HG03521 (cell line): ENCODE measurements around the gene ACRBP.
"Not testable (repeated sequence)": the region's sequence is repeated elsewhere in the genome, so short reads cannot be mapped to it uniquely, and the experiment has no call there.

Experiments used
- ATAC-seq: cut with Tn5 transposase; IDR thresholded peaks from one replicate; pipeline ENCODE4 v1.9.1; 2021; ENCODE audit warnings: mild to moderate bottlenecking, moderate library complexity; ENCODE audit not compliant: unreplicated experiment

Gene ACRBP

DNA sequence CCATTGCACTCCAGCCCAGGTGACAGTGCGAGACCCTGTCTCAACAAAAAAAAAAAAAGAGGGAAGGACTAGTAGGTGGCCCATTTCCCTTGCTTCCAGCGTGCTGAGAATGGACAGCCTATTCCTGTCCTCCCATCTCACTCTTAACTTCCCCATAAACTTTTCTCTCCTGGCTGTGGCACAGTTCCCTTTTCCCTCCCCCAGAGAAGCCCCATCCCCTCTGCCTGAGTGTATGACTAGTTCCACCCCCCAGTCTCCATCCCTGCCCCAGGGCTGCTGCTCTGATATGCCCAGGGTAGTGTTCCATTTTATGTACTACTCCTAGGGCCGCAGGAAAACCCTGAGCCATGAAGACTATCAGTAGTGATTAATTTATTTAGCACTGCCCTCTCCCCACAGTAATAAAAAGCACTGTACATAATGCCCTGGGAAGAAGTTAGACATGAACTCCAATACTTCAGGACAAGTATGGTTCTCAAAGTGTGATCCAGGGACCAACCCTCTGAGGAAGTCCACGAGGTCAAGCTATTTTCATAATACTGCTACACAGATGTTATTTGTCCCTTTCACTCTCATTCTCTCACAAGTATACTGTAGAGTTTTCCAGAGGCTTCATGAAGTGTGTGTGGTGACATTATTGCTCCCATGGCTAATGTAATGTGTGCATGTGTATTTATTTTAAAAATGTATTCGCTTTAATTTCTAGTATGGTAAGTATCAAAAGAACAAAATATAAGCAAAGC is 28.6 kb downstream of the ACRBP start:
- ATAC-seq, result no peak

DNA sequence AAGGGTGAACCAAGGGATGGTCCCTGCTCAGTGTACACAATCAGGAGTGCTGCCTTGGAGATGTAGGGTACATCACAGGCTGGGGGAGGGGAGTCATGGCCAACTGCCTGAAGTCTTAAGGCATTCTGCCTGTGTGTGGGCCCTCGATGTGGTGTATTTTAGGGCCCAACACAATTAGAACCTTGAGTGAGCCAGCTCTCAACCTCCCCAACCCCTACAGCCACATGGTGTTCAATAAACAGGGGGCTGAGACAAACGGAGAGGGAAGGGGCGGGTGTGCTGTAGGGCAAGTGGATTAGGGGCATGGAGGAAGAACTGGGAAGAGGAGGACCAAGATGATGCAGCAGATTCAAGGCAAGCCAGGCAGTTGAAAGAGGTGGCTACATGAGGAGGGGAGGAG is 31.4 kb downstream of the ACRBP start:
- no peak for ATAC-seq

- no peak for ATAC-seq
Measured at GRCh38 chr12:6614513-6615172, 32.6 kb downstream of the ACRBP start.

GRCh38 chr12:6613776-6614512 is 33.3 kb downstream of the ACRBP start:
- ATAC-seq, result no peak

DNA sequence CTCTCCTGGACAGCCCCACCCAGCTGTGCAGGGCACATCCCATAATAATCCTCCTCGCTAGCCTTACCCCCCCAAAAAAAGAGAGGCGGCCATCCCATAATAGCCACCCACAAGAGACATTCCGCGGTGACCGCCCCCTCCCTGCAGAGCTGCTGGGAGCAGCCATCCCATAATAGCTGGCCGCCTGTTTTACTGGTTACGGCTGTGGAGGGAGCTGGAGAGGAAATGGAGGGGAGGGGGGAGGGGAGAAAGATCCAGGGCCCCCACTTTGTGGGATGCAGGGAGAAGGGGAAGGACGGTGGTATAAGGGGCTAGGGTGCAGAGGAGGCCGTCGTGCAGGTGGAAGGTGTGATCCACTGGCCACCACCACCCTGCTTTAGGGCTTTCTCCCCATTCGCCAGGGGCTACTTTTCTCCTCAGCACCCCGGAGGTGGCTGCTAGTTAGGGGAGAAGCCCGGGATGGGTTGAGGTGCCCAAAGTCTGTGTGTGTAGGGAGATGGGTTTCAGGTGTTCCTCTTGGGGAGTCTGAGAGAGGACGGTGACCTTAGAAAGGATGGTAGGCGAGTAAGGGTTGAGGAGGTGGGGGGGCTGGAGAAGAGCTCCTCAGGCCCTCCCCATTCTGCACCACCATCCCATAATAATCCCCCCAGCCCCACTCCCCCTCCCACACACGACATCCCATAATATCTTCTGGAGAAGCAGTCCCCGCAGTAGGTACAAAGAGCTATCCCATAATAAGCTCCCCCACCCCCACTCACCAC is 34.0 kb downstream of the ACRBP start:
- no peak for ATAC-seq

DNA sequence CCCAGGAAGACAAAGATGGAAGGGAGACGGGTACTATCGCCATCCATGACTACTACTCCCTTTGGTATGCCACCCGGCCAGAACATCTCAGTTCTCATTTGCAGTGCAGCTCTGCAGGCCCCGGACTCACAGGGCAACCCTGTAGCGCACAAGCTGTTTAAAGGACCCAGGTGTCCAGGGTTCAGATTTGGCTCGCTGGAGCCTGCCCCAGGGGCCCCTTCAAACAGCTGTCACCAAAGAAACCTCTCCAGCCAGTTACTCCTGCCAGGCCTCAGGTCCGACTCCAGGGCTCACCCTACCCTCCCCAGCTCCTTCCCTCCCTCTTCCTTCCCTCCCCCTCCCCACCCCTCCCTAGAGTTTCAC is 34.6 kb downstream of the ACRBP start:
- ATAC-seq, result no peak

GRCh38 chr12:6612247-6612646 is 35.0 kb downstream of the ACRBP start:
- ATAC-seq, result no peak

- ATAC-seq, result no peak
Measured at GRCh38 chr12:6608592-6609281, 38.5 kb downstream of the ACRBP start.

- ATAC-seq, result peak; percentile 29
Measured at GRCh38 chr12:6607751-6608591, 39.3 kb downstream of the ACRBP start.

DNA sequence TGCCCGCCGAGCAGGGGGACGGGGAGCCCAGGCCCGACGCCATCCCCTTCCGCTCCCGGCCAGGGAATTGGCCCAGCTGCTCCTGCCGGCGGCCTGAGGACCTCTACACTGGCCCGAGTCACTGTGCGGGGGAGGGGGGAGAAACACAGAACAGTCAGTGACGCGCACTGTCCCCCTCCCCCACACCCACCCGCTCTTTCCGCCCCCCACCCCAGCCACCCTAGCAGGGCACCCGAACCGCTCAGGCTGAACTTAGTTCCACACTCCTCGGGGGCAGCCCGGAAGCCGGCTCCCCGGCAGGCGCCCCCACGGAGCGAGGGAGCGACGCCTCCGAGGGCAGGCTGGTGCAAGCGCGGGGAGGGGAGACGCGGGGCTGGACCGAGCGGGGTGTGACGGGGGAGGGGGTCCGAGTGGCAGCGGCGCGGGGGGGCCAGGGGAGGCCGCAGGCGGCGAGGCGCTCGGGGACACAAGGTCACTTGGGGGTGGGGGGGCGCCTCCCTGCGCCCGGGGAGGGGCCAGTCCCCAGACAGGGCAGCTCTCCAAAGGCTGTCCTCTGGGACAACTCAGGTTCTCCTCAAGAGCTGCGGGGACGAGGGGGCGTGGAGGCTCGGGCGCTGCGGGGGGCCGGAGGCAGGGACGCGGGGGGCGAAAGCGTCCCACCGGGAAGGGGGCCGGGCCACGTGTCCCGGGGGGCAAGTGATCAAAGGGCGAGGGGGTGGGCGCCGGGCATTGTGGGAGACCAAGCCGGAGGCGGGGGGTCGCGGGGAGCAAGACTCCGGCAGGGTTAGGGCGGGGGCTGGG is 40.7 kb downstream of the ACRBP start:
- ATAC-seq, result no peak

- no peak for ATAC-seq
Measured at GRCh38 chr12:6605421-6606330, 41.6 kb downstream of the ACRBP start.

- ATAC-seq, result no peak
Measured at GRCh38 chr12:6604259-6605029, 42.8 kb downstream of the ACRBP start.

DNA sequence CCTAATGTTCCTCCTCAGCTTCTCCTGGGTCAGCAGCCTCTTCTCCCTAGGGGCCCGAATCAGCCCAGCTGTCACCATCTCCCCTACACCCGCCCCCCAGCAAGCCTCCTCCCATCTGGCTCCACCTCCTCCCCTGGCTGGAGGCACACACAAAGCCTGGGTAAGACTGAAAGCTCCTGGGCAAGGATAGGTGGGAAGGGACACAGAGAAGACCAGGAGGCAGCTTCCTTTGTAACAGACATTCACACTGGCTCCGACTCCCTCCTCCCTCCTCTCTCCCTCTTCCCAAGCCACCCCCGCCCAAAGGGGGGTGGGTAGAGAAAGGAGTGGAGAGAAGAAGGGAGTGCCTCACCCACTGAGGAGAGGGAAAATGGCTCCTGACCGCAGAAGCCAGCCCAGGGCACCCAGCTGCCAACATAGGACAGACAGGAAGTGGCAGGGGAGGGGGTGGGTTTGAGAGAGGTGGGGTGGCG is 44.1 kb downstream of the ACRBP start:
- ATAC-seq, result no peak

DNA sequence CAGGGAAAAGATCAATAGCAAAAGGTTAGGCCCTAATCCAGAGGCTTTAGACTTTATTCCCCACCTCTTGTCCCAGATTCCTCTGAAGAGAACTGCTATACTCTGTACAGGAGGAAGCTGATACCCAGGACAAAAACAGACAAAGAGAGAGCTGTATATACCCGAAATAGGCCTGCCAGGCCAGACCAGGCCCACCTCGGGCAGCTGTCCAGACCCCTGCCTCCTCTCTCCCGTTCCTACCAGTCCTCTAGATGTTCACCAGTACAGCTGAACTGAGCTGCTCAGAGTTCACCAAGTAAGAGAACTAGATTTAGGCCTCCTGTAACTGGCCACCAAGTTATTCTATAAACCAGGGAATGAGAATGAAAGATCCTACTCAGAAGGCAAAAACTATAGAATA is 44.7 kb downstream of the ACRBP start:
- ATAC-seq, result no peak

DNA sequence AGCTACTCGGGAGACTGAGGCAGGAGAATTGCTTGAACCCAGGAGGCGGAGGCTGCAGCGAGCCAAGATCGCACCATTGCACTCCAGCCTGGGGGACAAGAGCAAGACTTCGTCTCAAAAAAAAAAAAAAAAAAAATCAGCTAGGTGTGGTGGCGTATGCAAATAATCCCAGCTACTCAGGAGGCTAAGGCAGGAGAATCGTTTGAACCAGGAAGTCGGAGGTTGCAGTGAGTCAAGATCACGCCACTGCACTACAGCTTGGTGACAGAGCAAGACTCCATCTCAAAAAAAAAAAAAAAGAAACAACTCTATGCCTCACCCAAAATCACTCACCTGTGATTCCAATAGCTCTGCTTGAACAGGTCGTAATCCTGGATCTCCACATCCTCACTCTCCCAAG is 51.6 kb downstream of the ACRBP start:
- ATAC-seq, result not testable (repeated sequence)

DNA sequence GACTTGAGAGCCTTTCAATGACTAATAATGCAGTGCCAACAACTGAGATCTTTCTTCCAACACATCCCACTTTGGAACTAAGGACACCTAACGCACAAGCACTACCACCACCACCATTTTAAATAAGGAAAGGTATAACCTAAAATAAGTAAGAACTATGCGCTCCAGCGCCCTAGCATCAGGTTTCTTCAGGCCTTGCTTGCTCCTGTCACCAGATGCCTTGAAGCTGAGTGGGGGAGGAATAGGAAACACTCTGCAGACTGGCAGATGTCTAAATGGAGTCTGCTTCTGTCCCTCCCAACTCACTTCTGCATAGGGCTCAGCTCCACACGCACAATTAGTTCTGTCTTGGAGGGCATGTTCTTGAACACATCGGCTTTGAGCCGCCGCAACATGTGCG is 55.1 kb downstream of the ACRBP start:
- no peak for ATAC-seq
